RWPE1 (cell line): Measurements from ENCODE around the gene SALL1.

Experiments
- CTCF ChIA-PET: fragments of 350-600 bp; sonication (Branson Sonifier 250); formaldehyde crosslinking; extraction: SDS; loops from one replicate; lab custom pipeline; 2021; lab: Yijun Ruan, JAX
- POLR2A ChIA-PET: fragments of 400-600 bp; formaldehyde crosslinking; extraction: SDS; loops from one replicate; lab custom pipeline; 2020; ENCODE audit warnings: antibody characterized with exemption; ENCODE audit not compliant: low non-redundant PET; lab: Yijun Ruan, JAX
- DNase-seq: peaks from one replicate; pipeline ENCODE4 v3.0.0; 2012; ENCODE audit warnings: low spot score
- H3K27ac ChIP-seq: fragments of 450-650 bp; 2 replicates; pipeline ENCODE4 v1.5.1; 2017
- CTCF ChIP-seq: fragments of 450-650 bp; conservative IDR thresholded peaks from 2 replicates; pipeline ENCODE4 v1.5.1; 2017; ENCODE audit warnings: low read depth, mild to moderate bottlenecking

The SALL1 gene

DNA sequence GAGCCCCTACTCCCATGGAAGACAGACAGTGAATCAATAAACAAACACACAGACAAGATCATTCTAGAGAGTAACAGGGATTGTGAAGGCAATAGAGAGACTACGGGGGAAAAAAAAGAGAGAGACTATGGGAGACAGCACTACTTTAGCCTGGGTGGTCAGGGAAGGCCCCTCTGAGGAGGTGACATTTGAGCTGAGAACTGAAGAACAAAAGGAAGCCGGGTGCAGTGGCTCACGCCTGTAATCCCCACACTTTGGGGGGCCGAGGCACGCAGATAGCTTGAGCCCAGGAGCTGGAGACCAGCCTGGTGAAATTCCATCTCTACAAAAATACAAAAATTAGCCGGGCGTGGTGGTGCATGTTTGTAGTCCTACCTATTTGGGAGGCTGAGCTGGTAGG is 29.2 kb downstream of the SALL1 start:
- POLR2A ChIA-PET = no interaction called here
- no peak overlapping the region for H3K27ac ChIP-seq
- TF ChIP-seq CTCF = no peak
- no peak for DNase-seq
- CTCF ChIA-PET = no interaction called here

DNA sequence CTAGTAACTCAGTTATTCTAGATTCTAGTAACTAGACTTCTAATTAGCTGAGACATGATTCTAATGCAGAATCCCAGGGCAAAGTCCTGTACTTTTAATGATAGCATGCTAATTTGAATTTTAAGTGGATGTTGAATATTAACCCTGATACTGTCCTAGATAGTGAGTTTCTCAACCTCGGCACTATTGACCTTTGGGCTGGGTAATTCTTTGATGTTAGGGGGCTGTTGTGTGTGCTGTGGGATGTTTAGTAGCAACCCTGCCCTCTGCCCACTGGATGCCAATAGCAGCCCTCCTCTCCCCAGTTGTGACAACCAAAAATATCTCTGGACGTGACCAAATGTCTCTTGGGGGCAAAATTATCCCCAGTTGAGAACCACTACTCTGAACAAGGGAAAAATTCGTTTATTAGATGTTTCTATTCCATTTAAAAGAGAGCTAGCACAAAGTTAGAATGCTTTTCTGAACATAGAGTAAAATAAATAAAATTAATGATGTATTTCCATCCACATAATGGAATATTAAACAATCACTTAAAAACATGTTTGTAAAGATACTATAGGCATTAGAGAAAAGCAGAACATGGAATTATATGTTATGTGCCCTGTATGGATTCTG is 30.2 kb downstream of the SALL1 start:
- ChIA-PET CTCF (no interaction called here), POLR2A (no interaction called here)
- DNase-seq = no peak
- no peak overlapping the region for H3K27ac ChIP-seq
- TF ChIP-seq CTCF = no peak

DNA sequence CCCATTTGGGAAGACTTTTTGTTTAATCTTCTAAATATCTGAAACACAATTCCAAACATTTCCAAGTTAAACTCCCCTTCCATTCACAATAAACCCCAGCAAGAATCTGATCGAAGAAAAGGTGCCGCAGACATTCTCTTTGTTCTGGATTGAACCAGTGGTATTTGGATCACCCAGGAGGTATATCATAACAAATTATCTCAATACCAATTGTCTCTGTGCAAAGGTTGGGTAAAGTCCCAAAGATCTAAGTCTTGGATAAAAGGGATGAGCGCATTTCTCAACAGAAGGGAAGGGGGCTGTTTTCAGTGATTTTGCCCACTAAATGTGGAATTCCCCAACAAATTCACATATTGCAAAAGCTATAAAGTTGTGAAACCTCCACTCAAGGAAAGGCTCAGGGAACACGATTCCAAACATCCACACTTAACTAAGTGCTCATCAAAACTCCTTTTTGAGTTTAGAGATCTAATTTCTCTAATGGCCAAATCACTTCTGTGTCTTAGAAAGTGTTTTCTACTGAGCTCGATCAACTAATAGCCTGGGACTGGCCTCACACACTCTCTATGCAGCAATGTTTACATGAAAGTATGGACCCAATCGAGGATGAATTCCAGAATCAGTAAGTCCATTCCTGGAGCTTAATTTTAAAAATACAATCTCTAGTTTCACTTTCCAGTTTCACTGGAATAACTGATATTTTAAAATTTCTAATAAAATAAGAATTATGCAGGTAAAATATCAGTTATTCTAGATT is 30.9 kb downstream of the SALL1 start:
- no peak for TF ChIP-seq CTCF
- ChIA-PET CTCF (interaction anchor here (0.5 kb wide), 1 partner anchor 98 kb away, joined by 4 read pairs; no protein-coding TSS in a partner anchor), POLR2A (no interaction called here)
- H3K27ac ChIP-seq = no peak overlapping the region
- no peak for DNase-seq

- ChIA-PET CTCF (interaction anchor here (1.0 kb wide), 1 partner anchor 21 kb away, joined by 3 read pairs; no protein-coding TSS in a partner anchor), POLR2A (no interaction called here)
- DNase-seq = no peak
Observed at GRCh38 chr16:51119556-51119955, 31.5 kb downstream of the SALL1 start.

GRCh38 chr16:51116353-51116752 is 34.7 kb downstream of the SALL1 start:
- H3K27ac ChIP-seq = no peak overlapping the region
- POLR2A ChIA-PET = interaction anchor here (0.7 kb wide), 1 partner anchor 875 kb away, joined by 3 read pairs; no protein-coding TSS in a partner anchor
- CTCF ChIA-PET = no interaction called here

More at GRCh38 chr16:51119556-51119955, 31.5 kb downstream of the SALL1 start:
- no peak for TF ChIP-seq CTCF
- H3K27ac ChIP-seq = no peak overlapping the region

More at GRCh38 chr16:51116353-51116752, 34.7 kb downstream of the SALL1 start:
- no peak for TF ChIP-seq CTCF
- no peak for DNase-seq
